ENCODE results near the gene COL4A6.
"Not testable (repeated sequence)": the region's sequence is repeated elsewhere in the genome, so short reads cannot be mapped to it uniquely, and the experiment has no call there.

Gene COL4A6

DNA sequence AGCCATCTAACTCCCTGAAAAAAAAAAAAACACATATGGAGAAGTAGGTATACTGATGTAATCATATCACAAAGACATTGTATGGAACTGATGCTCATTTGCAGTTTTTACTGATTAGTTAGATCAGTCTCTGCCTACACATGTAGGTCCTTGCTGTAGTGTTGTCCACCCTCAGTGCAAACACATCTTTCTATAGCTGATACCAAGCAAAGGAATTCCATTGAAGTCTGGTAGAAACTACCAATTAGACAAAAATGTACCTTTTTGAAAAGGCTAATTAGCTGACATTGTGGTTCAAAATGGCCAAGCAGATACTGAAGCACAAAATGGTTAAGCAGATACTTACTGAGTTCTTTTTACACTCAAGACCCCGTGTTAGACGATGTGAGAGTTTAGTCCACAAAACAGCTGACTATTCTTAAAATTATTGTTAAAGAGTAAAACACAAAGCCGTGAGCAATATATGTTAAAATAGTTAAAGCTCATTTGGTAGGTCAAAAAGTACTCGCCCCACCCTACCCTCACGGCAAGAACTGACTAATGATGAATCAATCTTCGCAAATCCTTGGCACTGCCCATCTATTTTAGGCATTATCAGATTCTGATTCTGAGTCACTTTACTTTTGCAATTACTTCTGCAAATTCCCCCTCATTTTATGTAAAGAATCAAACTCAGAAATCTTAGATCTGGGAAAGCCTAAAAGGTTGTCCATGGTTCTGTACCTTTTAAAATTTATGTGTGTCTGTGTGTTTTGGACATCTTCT, 40.4 kb downstream of the COL4A6 start:
- no peak for DNase-seq

DNA sequence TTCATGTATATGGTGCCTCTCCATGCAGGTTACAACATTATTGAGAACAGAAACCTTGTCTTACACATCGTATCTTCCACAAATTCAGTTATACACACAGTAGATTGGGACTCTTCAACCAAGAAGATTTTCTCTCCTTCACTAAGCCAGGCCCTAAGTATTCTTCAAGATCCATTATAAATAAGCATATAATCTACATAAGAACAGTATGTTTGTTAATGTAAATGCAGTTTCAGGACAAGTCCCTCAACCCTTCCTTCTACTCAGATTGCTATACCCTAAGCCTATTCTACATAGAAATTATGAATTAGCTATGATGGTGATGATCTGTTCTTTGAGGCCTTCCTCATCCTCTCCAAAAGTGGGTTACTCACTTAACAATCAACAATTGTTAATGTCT, 41.2 kb downstream of the COL4A6 start:
- no peak for DNase-seq

DNA sequence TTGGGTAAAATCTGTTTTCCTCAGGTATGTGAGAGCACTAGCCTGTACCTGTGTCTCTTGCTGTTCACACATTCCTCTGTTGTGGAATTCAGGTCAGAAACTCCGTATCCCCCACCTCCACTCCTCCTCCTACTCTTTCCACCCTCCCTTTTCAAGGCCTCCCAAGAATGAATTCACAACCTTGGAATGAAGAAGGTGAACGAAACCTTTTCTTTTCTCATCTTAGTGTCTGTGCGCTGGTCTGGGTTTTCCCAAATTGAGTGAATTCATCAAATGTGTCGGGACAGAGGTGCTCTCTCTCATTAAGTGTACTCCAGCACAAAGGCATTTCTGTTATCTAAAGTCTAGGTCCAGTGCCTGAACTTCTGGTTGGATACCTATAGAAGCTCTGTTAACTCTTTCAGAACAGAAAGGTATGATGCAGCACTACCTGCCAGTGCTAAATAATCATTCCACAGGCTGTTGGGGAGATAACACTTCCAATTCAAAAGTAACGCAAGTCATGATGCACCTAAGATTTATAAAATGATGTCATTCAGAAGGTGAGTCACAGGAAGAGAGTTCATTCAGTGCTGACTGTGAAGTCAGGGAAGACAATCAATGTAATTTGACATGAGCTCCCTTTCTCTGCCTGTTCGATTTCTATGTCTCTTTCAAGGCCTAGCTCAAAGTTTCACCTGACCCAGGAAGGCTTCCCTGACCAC, 41.9 kb downstream of the COL4A6 start:
- no peak for DNase-seq

DNA sequence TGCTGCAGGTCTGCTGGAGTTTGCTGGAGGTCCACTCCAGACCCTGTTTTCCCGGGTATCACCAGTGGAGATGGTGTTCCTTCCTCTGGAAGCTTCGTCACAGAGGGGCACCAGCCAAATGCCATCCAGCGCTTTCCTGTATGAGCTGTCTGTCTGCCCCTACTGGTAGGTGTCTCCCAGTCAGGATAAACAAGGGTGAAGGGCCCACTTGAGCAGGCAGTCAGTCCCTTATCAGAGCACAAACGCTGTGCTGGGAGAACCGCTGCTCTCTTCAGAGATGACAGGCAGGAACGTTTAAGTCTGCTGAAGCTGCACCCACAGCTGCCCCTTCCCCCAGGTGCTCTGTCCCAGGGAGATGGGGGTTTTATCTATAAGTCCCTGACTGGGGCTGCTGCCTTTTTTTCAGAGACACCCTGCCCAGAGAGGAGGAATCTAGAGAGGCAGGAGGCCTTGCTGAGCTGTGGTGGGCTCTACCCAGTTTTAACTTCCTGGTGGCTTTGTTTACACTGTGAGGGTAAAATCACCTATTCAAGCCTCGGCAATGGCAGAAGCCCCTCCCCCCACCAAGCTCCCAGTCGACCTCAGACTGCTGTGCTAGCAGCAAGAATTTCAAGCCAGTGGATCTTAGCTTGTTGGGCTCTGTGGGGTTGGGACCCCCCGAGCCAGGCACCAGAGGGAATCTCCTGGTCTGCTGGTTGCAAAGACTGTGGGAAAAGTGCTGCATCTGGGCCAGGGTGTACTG, 47.1 kb downstream of the COL4A6 start:
- DNase-seq = not testable (repeated sequence)

DNA sequence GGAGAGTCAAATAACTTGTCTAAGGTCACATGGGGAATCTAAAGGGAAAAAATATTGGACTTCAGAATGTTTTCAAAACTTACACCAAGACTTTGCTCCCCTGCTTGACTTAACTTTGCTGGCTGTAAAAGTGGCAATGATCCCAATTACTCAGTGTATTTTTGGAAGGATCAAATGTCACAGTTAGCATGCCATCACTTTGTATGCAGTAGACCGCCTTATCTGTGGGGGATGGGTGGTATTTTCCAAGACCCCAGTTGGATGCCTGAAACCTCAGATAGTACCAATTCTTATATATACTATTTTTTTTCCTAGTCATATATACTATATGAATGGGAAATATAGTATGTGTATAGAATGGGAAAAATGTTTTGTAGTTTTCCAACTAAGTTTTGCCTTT, 53.4 kb downstream of the COL4A6 start:
- DNase-seq = no peak

DNA sequence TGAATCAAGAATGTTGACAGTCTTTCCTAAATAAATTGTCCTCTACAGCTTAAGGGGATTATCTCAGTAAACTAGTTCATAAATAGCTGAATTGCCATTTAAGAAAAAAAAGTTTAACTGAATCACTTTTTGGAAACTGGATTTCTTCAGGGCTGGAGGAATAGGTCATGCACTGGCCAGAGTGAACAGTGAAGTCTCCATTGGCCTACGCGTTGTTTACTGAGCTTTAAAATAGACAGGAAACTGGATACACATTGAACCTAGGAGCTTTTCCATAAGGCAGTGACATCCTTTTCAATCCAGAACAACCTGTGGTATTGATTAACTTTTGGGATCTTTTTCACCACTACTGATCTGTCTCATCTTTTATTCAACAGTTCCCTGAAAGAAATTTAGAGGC, 58.0 kb downstream of the COL4A6 start:
- DNase-seq = no peak

DNA sequence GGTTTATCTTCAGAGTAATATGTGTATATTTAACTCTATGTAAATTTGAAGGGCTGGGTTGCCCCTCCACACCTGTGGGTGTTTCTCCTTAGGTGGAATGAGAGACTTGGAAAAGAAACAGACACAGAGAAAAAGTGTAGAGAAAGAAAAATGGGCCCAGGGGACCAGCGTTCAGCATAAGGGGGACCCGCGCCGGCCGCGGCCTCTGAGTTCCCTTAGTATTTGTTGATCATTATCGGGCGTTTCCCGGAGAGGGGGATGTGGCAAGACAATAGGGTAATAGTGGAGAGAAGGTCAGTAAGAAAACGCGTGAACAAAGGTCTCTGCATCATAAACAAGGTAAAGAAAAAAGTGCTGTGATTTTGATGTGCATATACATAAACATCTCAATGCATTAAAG, 61.4 kb downstream of the COL4A6 start:
- DNase-seq = not testable (repeated sequence)

DNA sequence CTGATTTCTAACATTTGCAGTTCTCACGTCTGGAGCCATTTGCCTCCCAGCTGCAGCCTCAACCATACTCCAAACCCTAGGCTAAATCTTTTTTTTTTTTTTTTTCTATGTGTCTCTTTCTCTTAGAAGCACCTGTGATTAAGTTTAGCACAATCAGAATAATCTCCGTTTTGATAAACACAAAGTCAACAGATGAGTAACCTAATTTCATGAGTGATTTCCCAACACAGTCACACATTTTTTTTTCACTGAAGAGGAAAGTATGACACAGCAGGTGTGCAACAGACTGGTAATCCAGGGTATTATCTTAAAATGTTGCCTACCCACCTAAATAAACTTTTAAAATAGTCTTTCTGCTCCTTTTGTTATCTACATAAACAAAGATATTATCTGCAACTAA, 62.6 kb downstream of the COL4A6 start:
- DNase-seq = not testable (repeated sequence)

DNA sequence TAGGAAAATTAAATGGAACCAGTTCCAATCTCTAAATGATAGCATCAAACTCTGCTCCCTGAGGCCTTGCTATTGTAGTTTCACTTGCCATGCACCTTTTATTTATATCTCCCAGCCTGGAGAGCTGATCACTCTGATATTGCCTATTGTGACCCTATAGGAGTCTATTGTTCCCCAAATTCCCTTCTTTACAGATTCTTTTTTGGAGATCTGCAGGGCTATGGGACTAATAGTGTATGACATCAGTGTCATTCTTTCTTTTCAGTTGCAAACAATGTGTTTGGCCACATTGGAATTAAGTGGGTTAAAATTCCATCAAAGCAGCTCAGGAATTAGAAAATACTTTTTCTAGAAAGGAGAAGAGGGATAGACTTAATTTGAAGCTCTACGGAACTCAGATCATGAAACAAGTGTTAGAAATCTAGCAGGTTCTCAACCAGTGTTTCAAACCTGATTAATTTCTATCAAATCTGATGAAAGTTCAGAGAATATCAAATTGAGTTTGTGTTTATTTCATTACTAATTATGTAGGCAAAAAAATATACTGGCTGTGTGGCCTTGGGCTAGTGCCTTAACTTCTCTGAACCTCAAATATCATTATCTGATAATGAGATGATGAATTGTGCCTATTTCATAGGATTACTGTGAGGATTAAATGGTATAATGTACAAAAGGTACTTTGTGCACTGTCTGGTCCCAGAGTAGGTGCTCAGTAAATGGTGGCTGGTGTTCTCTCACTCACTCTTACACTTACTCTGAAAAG, 71.4 kb downstream of the COL4A6 start:
- DNase-seq = no peak

DNA sequence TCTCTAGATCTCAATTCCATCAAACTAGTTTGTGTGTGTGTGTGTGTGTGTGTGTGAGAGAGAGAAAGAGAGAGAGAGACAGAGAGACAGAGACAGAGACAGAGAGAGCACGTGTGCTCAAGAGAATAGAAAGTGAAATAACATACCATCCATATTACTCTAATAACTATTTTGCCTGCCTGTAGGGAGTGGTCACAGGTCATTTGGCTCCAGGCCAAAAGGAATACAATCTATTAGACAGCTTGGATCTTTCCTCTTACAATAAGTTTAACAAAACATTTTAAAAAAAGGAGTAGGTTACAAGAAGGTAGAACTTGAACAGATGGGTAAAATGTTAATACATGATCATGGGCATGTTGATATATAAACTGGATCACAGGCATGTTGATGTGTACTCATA, 76.2 kb downstream of the COL4A6 start:
- DNase-seq = no peak

DNA sequence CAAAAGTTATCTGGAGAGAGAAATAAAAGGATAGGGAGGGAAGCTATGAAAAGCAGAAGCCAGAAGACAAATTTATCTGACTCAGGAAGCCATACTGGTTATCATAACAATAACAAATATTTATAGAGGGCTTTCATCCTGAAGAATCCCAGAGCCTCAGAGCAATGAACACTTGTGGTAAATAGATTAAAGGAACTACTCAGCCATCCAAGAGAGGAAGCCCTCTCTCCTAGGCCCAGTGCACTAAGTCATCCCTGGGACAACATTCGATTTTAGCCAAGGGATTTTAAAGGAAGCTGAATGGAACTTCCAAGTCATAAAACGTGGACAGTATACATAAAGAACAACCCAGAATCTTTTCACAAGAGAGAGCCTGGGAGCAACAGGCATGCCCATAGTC, 76.9 kb downstream of the COL4A6 start:
- no peak for DNase-seq

DNA sequence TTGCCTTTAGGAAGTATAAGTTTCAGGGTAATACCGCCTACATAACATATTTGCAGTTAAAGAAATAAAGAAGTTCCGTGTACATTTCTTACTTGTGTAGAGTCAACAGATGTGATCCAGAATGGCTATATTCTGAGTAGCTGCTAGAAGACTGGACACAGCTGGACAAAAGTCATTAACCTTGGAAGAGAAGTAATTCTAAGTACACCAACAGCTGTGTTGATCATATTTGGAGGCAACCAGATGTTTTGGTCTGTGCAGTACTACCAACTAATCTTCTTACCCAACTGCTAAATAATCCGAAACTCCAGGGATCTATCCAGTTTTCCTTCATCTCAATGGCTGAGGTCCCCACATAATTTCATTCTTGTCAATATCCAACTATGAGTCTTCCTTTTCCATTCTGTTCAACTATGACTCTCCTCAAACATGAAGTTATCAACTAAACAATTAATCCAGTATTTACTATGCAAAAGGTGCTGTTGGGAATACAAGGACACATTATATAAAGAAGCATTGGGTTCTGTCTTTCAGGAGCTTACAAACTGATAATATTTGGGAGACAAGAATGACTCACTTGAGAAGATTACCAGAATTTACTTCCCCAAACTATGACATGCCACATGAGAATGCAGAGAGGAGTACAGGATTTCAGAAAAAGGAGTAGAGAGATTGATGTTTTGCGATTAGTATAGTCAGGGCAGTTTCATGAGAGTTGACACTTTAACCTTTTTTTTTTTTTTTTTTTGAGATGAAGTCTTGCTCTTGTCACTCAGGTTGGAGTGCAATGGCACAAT, 78.2 kb downstream of the COL4A6 start:
- DNase-seq = no peak

DNA sequence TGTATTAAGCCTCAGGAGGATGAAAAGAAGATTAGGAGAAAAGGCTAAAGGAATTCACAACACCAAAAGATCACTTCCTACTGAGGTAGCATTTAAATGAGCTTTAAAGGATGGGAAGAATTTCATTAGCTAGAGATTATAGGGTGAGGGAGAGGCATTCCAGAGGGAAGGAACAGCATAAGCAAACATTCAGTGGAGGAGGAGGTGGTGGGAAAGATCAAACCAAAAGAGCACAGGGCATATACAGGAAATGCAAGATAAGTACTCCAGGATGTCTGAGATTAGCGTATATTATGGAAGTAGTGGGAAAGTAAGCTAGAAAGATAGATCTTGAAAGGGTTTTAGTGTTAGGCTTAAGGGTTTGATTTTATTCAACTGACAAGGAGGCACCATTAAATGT, 84.8 kb downstream of the COL4A6 start:
- DNase-seq = no peak

DNA sequence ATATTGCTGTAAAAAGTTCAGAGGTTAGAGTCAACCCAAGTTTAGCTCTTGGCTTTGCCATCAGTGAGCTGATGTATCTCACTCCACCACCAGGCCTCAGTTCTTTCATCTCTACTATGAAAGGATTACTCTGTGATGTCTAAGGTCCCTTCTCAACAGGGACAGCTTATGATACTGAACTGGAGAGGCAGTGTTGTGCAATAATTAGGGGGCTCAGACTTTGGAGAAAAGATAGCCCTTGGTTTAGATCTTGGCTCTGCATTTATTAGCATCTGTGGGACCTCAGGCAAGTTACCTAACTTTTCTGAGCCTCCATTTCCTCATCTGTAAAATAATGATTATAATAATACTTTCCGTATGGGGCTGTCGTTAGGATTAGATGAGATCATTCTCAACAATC, 89.0 kb downstream of the COL4A6 start:
- DNase-seq = no peak

DNA sequence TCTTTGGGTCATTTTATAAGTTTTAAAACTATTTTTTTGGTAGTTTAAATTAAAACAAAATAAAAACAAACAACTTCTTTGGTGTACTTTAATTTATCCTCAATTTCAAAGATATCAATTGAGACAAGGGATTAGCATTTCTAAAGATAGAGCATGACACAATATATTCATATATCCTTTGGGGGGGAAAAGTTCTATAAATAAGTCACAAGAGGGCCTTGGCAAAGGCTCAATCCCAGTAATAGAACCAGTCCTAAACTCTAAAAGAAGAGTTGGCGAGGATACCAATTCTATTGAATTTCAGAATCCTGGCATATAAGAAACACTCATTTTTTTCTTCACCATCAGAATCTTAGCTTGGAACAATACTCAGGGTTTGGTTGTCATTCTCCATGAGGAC, 89.7 kb downstream of the COL4A6 start:
- DNase-seq = no peak

DNA sequence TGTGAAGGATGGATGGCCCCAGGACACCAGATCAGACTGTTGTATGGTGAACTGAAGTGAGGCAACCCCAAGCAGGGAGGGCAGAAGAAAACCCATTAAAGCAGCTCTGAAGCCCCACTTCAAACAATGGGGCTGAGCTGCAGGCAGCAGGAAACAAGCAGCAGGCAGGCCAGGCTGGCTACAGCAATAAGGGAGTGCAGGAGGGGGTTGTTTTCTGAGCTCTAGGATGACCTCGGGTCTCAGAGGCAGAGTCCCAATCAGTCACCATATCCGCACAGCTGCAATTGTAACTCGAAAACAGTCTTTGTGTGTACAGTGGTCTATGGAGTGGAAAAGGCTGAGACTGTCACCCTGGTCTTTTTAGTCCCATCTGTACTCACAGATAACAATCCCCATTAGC, 90.4 kb downstream of the COL4A6 start:
- DNase-seq = no peak

DNA sequence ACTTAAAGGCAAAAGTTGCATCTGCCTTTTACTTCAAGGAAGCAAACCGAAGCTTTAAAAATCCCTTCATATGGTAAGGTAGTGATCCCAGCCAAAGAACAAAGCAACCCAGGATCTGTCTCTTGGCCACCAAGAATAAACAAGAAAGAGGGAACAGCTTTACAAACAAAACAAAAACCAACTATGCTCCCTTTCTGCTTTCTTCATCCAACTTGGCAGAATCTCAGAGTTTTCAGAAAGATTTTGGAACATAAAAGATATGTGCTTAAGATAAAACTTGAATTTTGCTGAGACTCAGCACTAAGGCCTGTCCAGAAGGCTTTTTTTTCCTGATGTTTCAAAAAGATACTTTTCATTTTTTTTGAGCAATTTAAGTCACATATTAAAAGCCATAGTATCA, 94.0 kb downstream of the COL4A6 start:
- no peak for DNase-seq

DNA sequence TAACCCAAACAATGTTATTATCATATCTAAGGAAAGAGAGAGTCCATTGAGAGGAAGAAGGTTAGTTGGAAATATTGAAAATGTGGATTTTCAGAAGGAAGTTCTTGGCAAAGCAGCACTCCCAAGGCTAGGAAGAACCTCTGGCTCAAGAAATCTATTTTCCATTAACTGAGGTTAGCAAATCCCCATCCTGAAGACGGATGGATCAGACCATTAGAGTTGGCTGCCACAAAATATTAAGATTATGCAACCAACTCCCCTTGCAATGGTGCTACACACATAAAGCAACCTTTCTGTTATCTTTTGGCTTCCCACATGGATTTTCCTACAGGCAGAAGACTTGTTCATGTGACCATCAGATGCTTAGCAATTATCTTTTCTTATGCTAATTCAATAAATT, 96.3 kb downstream of the COL4A6 start:
- no peak for DNase-seq

DNA sequence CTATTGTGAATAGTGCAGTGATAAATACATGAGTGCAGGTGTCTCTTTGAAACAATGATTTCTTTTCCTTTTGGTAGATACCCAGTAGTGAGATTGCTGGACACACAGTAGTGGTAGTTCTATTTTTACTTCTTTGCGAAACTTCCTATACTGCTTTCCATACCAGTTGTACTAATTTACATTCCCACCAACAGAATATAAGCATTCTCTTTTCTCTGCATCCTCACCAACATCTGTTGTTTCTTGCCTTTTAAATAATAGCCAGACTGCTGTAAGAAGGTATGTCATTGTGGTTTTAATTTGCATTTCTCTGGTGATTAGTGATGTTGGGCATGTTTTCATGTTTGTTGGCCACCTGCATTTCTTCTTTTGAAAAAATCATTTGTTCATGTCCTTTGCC, 105.9 kb downstream of the COL4A6 start:
- no peak for DNase-seq

DNA sequence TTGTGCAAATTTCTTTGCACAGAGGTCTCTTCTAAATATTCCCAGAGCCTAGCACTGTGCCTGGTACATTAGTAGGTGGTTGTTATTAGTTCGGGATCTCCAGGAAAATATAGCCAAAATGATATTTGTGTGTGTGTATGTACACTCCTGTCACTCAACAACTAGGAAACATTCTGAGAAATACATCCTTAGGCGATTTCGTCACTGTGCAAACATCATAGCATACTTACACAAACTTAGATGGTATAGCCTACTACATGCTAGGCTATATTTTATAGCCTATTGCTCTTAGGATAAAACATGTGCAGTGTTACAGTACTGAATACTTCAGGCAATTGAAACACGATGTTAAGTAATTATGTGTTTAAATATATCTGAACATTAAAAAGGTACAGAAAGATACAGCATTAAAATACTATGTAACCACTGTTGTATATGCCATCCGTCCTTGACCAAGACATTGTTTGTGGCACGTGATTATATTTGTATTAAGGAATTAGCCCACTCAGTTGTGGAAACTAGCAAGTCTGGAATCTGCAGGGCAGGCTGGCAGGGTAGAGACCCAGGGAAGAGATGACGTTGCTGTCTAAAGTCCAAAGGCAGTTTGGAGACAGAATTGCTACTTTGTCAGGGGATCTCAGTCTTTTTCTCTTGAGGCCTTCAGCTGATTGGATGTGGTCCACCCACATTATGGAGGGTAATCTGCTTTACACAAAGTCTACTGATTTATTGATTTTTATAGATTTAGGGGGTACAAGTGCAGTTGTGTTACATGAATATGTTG, 106.9 kb downstream of the COL4A6 start:
- DNase-seq = no peak

DNA sequence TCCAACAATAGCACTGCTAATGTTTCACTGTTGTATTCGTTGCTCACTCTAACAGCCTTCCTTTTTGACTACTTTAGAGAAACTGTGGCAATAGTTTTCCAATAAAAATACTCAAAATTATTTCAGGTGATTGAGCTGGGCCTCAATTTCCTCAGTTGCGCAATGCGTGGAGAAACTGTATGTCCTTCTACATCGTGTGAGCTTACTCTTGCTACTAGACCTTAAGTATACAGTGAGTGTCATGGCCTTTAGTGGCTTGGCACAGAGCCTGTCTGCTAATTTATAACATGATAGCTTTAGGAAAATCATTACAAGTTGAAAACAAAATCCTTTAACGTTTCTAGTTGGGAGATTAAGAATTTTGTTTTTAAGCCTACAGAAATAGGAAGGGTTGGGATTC, 114.5 kb downstream of the COL4A6 start:
- no peak for DNase-seq

DNA sequence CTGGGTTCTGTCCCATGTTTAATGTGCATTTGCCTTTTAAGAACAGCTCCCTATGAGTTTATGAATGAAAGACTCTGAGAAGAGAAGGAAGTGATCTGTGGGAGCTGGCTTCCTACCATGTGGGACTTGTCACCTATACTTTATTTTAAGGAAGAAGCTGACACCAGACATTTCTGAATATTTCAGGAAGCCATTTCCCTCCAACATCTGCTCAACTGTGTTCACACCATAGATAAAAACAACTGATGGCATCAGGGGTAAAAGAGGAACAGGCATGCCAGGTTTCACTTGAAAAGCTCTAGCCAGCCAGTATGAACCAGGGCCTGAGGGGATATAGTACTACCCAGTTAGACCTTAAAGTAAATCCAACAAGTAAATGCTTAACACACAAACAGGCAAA, 116.0 kb downstream of the COL4A6 start:
- no peak for DNase-seq
